Lower leg skin (tissue), 3 donors: ENCODE measurements around the gene ESRRB.

Experiments used
- POLR2A ChIP-seq, 2 donors: fragments of 450-650 bp; IDR thresholded peaks; one replicate each; pipeline ENCODE4 v1.6.1; 2016 to 2017; ENCODE audit warnings: antibody characterized with exemption in 2 of 2, mild to moderate bottlenecking in 1 of 2, moderate library complexity in 1 of 2
- TF ChIP-seq, protein P1 (sequence below), 3 donors: fragments of 450-650 bp; IDR thresholded peaks; one replicate each; pipeline ENCODE4 v1.5.1; 2016; ENCODE audit warnings: antibody characterized with exemption in 3 of 3, mild to moderate bottlenecking in 3 of 3, moderate library complexity in 2 of 3

DNA sequence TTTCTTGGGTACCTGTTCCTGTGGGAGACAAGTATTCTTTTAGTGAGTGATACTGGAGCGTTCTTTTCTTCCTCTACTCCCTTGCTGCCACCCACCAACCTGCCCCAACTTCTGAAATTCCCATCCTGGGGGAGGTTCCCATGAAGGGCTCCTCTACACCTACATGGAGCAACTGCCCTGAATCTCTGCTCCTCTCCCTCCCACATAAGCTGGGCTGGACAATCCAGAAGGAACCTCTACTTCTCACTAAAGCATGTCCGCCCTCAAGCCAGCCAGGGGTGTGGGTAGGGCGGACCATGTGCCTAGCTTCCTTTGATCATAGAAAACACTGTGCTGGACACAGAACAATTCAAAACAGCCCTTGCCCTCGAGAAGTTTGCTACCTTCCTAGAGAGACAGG is 25.9 kb upstream of the ESRRB start:
- TF ChIP-seq, protein P1, sequence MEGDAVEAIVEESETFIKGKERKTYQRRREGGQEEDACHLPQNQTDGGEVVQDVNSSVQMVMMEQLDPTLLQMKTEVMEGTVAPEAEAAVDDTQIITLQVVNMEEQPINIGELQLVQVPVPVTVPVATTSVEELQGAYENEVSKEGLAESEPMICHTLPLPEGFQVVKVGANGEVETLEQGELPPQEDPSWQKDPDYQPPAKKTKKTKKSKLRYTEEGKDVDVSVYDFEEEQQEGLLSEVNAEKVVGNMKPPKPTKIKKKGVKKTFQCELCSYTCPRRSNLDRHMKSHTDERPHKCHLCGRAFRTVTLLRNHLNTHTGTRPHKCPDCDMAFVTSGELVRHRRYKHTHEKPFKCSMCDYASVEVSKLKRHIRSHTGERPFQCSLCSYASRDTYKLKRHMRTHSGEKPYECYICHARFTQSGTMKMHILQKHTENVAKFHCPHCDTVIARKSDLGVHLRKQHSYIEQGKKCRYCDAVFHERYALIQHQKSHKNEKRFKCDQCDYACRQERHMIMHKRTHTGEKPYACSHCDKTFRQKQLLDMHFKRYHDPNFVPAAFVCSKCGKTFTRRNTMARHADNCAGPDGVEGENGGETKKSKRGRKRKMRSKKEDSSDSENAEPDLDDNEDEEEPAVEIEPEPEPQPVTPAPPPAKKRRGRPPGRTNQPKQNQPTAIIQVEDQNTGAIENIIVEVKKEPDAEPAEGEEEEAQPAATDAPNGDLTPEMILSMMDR (IDR thresholded peaks at IDR 0.05), result no peak
- no peak for TF ChIP-seq POLR2A (IDR thresholded peaks at IDR 0.05)
